ENCODE results near the gene IFIT2.
"Not testable (repeated sequence)": the region's sequence is repeated elsewhere in the genome, so short reads cannot be mapped to it uniquely, and the experiment has no call there.

The IFIT2 gene

DNA sequence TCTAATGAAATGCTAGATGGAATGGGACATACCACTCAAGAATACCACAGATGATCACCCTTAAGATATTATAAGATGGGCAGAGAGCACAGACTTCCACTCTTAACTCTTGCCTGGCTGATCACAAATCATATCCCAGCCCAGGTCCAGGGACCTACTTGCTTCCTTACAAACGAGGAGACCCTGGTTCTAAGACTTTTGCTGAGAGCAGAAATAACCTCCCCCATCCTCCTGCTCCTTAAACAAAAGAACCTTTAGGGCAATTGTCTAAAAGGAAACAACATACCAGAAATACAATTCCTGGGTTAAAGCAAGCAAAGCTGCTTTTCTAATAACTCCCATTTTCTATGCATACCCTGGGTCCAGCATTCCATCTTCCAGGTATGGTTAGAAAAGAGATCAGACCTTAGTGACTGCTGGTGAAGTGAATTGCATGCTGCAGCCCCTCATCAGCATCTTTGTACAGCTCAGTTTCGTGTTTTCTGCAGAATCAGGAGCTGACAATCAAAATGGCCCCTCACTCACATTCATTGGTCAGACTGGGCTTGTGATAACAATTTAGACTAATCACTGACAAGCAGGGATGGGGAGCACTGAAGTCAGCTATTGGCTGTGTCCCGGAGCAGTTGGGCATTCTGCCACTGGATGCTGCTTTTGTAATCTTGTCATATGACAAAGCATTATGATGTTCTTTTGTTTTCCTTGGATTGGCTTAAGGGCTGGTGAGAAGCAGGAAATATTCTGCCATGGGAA is 40.5 kb downstream of the IFIT2 start:
- no peak for DNase-seq (ENCODE audit: low read depth)

DNA sequence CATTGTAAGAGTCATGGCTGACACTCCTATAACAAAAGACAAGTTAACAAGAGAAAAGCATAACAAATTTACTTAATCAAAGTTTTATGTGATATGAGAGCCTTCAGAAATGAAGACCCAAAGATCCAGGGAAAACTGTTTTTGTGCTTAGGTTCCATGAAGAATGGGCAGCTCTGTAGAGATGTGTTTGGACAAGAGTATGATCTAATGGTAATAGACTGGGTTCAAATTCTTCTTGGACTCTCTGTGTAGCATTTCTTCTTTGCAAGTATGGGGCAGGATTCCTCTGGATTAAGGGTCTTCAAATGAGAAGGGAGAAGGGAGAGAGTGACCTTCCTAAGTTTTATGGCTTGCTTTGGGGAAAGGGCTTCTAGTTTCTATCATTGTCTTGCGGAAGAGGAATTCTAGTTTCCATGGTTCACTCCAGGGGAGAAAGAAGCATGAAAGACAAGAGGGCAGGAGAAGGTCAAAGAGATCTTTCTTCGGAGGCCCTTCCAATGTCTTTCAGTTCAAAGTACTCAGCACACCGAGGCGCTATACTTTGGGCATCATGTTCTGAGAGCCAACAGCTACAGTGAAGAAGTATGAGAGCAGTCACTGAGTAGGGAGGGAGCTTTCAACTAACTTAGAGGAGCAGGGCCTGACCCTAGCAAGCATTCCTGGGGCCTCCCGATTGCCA is 41.4 kb downstream of the IFIT2 start:
- no peak for DNase-seq (ENCODE audit: low read depth)

DNA sequence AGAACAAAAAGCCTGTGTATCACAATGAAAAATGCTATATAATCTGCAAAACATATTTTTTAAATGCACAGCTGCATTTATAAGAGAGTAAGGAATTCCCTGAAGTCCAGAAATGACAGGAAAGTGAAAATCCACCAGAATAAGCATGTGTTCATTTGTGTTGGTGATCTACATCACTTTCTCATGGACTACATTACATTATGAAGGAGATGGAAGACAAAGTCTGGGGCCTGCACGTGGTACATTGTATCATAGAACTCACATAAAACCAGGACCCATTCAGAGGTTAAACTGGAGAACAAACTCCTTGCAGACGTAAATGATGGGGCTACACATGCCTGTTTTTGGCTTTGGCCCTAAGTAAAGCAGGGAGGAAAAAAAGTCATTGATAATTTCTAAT is 42.3 kb downstream of the IFIT2 start:
- DNase-seq (ENCODE audit: low read depth): no peak

DNA sequence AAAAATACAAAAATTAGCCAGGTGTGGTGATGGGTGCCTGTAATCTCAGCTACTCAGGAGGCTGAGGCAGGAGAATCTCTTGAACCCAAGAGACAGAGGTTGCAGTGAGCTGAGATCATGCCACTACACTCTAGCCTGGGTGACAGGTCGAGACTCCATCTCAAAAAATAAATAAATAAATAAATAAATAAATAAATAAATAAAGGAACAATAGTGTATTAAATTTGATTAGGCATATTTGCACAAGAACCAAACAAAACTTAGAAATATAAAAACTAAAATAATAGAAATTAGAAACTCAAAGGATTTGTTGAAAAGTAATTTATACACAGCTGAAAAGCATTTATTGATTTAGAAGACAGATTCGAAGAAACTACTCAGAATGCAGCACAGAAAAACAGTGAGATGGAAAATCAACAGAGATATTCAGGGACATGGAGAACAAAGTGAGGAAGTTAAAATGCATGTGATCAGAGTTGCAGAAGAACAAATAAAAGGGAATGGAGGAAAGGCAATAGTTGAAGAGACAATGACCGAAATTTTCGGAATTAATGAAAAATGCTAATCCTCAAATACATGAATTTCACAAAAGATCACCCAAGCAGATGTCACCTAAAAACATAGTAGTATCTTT is 43.6 kb downstream of the IFIT2 start:
- no peak for DNase-seq (ENCODE audit: low read depth)

DNA sequence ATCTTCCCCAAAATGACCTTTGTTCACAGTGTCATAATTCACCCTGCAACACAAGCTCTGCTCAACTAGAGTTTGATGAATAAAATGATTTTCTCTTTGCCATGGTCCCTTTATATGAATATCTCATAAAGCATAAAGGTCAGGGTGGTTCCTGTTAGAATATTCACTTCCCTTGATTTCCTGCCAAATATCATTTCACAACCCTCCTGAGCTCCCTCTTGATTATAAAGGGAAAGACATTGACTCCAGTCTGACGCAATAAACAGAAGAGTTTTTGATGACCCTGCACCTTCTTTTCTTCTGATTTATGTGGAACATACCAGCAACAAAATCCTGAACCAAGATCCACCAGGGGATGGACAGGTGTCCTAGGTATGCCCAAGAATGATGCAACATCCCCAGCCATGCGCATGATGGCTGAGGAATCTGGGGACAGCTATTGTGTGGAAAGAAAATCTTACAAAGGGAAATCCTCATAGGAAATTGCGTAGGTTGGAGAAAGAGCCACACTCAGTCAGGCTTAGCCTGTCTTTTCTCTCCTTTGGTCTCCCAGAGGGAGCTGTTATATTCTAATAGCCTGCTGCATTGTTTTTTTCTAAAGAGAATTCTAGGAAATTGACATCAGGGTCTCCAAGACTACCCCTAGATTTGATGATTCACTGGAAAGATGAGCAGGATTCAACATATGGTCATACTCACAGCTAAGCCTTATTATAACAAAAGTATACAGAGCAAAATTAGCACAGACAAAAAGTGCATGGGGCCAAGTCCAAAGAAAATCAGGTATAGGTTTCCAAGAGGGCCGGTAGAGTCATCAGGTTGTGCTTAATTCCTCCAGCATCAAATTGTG is 44.8 kb downstream of the IFIT2 start:
- DNase-seq (ENCODE audit: low read depth): no peak

DNA sequence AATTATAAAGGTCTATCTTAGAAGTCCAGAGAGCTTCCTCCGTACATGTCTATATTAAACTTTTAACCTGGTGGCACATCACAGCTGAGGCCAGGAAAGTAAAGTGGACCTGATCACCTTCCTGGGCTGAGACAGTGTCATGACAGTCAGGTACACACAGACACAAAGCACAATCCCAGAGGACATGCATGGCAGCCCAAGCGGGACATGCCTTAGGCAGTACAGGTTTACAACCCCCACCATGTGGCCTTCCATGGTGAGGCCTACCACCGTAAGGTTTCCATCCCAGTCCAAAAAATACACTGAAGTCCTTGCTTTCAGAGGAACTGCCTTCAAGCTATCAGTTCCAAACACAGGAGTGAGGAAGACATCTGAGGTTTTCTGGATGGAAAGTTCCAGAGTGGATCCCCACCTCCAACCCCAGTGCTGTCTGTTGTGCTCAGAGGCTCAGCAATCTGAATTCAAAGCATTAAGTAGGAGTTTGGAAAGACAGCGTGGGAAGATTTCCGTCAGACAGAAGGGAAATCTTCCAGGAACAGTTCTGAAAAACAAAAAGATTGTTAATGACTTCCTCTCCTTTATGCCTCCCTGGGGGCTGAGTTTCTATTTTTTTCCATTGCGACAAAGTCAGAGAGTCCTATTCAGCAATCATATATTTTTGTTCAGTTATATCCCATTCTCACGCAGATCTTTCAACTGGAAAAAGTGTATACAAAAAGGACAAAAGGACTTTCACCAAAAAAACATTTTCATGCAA is 46.0 kb downstream of the IFIT2 start:
- DNase-seq (ENCODE audit: low read depth): no peak

DNA sequence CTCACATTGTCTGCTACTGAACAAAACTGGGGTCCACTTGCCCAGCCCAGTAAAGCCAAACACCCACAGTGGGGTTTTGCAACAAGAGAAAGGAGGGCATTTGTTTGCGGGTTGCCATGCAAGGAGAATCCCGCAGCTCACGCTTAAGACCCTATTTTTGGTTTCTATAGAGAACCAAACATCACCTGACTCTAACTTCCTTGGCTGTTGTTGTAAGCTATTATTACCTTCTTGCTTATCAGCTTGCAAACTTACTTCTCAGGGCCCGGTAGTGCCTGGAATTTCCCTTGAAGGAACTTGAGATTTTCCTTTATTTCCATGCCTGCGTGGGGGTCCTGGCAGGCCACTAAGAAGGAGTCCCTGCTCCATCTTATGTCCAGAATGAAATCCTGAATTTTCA is 46.6 kb downstream of the IFIT2 start:
- no peak for DNase-seq (ENCODE audit: low read depth)

DNA sequence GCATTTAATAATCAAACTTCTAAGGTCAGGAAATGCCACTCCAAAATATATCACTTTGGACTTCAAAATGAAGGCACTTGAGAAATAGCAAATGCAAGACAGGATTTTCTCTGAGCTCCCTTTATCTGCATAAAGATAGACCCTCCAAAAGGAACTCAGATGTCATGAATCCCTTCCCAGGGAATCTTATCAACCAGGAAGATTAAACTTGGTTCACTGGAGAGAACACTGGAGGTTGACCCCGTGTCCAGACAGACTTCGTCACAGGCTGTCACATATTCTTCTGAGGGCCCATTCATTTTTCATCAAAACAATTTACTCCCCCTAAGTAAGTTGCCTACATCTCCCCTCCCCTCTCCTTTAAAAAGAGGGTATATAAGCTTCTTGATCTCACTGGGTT is 47.1 kb downstream of the IFIT2 start:
- no peak for DNase-seq (ENCODE audit: low read depth)

DNA sequence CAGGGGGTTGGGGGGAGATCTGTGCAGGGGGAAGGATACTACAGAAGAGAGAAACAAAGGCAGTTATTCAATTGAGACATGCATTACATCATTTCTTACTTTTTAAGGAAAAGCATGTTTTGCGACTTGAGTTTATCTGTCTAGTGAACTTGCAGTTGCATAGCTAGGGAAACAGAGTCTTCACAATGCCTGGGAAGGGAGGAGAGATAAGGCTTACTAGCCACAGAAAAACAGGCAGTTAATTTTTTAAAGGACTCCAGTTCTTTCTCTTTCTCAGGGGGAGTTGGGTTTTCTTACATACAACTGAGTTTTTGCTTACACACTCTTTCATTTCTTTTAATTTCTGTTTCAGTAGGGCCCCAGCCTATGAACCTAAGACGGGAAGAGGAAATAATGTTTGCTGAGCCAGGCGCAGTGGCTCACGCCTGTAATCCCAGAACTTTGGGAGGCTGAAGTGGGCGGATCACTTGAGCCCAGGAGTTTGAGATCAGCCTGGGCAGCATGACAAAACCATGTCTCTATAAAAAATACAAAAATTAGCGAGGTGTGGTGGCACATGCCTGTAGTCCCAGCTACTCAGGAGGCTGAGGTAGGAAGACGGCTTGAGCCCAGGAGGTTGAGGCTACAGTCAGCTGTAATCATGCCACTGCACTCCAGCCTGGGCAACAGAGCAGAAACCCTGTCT is 48.9 kb downstream of the IFIT2 start:
- DNase-seq (ENCODE audit: low read depth): not testable (repeated sequence)

DNA sequence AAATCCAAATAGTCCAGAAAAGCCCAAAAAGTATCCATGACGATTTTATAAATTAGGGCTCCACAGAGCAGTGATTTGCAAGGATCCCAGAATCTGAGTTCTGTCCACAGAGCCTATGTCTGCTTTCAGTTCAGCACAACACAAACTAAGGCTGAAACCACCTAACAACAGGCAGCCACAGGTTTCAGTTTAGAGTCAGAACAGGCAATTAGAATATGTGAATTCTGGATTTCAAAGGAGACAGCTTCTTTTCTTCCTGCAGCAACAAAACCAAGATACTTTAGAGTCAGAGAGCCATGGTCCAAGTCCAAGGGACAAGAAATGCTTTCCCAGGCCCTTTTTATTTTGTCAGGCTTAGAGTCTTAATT is 49.5 kb downstream of the IFIT2 start:
- DNase-seq (ENCODE audit: low read depth): no peak

DNA sequence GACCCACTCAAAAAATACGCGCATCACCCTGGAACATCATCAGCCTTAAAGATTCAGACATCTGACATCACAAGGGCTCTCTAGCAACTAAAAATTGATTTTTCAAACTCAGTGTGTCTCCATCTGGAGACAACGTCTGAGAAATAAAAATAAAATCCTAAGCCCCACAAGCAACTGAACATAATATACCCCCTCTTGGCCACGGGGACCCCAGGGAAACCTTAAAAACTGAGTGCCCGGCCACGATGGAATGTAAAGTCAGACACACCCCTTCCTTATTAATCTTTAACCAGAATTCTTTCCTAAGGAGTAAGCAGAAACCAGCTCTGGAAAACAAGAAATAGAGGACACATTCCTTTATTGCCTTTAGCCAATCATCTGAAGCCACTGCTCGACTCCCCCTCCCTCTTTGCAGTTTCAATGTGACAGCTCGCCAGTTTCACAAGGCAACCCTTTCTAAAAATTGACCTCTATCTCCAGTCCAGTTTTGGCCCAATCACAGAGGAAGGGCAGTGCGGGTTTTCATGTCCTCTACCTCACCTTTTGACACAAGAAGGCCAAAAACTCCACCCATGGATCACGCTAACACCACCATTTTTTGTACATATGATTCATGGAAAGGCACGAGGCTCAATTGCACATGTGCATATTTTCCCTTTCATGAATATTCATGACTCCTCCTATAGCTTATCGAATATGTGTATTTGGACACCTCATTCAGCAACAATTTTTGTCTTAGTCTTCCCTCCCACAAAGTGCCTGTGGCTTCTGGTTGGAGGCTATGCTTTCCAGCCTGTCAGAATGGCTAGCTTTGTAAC is 50.1 kb downstream of the IFIT2 start:
- DNase-seq (ENCODE audit: low read depth): no peak

DNA sequence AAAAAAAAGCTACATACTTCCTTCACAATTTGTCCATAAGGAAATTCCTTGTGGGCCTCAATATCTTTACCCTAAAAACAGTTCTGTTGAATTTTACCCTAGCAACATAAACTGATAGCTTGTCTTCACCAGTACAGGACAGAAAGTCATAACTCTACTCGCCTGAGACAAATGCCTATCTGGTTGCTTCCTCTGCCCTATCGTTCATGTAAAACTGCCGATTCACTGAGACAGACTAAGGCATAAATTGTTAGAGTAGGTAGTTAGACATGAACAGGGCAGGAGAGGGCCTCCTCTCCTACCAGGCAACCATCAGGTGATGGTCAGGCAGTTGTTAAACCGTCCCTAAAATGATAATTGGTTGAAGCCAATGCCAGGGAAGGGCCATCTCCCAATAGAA is 51.0 kb downstream of the IFIT2 start:
- no peak for DNase-seq (ENCODE audit: low read depth)

DNA sequence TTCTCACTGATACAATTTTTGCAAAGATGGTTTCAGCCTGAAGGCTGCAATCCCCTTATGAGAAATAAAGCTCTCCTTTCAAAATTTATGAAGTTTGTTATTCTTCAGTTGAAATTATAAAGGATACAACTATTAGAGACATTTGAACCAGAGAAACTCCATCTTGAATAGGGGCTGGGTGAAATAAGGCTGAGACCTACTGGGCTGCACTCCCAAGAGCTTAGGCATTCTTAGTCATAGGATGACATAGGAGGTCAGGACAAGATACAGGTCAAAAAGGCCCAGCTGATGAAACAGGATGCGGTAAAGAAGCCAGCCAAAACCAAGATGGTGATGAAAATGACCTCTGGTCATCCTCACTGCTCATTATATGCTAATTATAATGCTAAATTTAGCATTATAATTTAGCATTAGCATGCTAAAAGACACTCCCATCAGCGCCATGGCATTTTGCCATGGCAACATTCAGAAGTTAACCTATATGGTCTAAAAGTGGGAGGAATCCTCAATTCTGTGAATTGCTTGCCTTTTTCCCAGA is 53.6 kb downstream of the IFIT2 start:
- DNase-seq (ENCODE audit: low read depth): no peak

DNA sequence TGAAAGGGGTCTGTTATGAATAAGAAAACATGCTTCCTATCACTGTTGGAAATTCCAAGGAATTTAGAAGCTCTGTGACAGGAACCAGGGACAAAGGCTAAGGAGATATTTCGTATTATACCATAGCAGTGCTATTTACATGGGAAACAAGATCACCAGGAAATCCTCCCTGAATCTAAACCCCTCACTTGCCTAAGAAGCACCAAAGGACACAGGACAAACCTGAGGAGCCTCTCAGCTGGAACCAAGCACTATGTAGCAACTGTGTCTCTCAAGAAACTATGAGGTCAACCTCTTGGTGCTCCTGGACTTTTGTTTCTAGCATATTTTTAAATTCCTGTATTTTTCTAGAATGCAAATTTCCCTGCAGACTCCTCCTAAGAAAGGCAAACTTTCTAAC is 55.2 kb downstream of the IFIT2 start:
- DNase-seq (ENCODE audit: low read depth): no peak

DNA sequence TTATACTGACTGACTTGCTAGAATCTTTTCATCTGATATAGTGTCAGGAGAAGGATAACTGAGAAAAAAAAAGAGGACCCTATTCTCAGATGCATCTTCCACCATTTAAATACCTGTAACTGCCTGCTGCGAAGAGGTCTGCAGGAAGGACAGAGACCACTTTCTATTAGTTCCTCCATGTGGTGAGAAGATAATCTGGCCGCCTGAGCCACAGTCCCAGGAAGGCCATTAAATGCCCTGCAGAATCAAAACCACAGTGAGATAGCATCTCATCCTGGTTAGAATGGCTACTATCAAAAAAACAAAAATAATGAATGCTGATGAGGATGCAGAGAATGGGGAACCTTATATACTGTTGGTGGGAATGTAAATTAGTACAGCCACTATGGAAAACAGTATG is 56.1 kb downstream of the IFIT2 start:
- no peak for DNase-seq (ENCODE audit: low read depth)
